Thyroid gland (tissue), 4 donors: ENCODE data around the gene WRAP73. TPM values are rescaled to one million over a fixed set of nuclear protein-coding genes. Genes with fewer than 3 reads are reported as not detected.
A peak's percentile ranks its signal among the peaks of the same experiment; 100 is the strongest.

ENCODE experiments used
- DNase-seq, 2 donors: peaks; one replicate each; pipeline ENCODE4 v3.0.0-alpha.2; 2019
- H3K27ac ChIP-seq, 3 donors: fragments of 200-600 bp; sonication (generic); 1 replicate in 2 of 3; 2 replicates in 1 of 3; pipeline ENCODE4 v1.5.1; 2016 to 2019; ENCODE audit warnings: mild to moderate bottlenecking in 1 of 3, moderate library complexity in 1 of 3
- H3K27me3 ChIP-seq: fragments of 200-600 bp; sonication (generic); one replicate; pipeline ENCODE4 v1.5.1; 2019
- H3K36me3 ChIP-seq, 2 donors: fragments of 200-600 bp; sonication (generic); one replicate each; pipeline ENCODE4 v1.5.1; 2016 to 2019
- H3K4me1 ChIP-seq, 2 donors: fragments of 200-600 bp; sonication (generic); one replicate each; pipeline ENCODE4 v1.5.1; 2017 to 2019
- H3K4me3 ChIP-seq, 3 donors: fragments of 200-600 bp; sonication (generic); replicated peaks in 1 of 3; 1 replicate in 2 of 3; 2 replicates in 1 of 3; pipeline ENCODE4 v1.5.1; 2016; ENCODE audit warnings: mild to moderate bottlenecking in 1 of 3
- H3K9me3 ChIP-seq: fragments of 200-600 bp; sonication (generic); one replicate; pipeline ENCODE4 v1.5.1; 2017
- CTCF ChIP-seq, 6 experiments: fragments of 200-600 bp in 3 of 6; fragments of 450-650 bp in 3 of 6; sonication (generic) in 3 of 6; IDR thresholded peaks; one replicate each; pipeline ENCODE4 v1.5.1; 2016 to 2019; ENCODE audit warnings: antibody characterized with exemption in 6 of 6, mild to moderate bottlenecking in 2 of 6, inconsistent platforms in 1 of 6, moderate library complexity in 1 of 6
- POLR2A ChIP-seq, 2 donors: fragments of 450-650 bp; IDR thresholded peaks; one replicate each; pipeline ENCODE4 v1.6.1; 2017; ENCODE audit warnings: antibody characterized with exemption in 2 of 2, mild to moderate bottlenecking in 2 of 2, moderate library complexity in 1 of 2
- WGBS, 2 donors: methylation state at CpG; one replicate each; pipeline ENCODE4 v1.1.5; 2017; 5-methylcytosine and 5-hydroxymethylcytosine counted together
- intact Hi-C: fragments of 100-400 bp; cut with DNase I; formaldehyde crosslinking; loops from one replicate; pipeline ENCODE4 v1.15.1; 2023
- total RNA-seq, 4 donors: library from RNA; depleted of rRNA; stranded (reverse); fragments of >200 nt; gene quantifications; one replicate each; pipeline ENCODE4 v1.2.3, GENCODE V29; 2016

The WRAP73 gene
- total RNA-seq, 4 donors from 2014 or later, result 18.5 to 44.0 (median 21.0) TPM

GRCh38 chr1:3653286-3653618 is 3.3 kb upstream of the WRAP73 start:
- Histone ChIP-seq H3K27ac (no peak overlapping the region), H3K4me1 (peaks cover 31 to 38% of the 10 kb centered on the region in 2 donors), H3K27me3 (peaks cover 17% of the 10 kb centered on the region), H3K9me3 (no peaks in the 10 kb centered on the region), H3K4me3 (no peak overlapping the region), H3K36me3 (no peaks in the 10 kb centered on the region)
- 45 to 69% methylated on average over 4 to 9 of the region's 10 CpGs for WGBS, 2 donors
- intact Hi-C loops, result no loop called here
- no peak for TF ChIP-seq POLR2A (IDR thresholded peaks at IDR 0.05)
- no peak for TF ChIP-seq CTCF (IDR thresholded peaks at IDR 0.05)
- DNase-seq, result no peak

- Histone ChIP-seq H3K27me3 (peaks cover 17% of the 10 kb centered on the region), H3K9me3 (no peaks in the 10 kb centered on the region), H3K36me3 (no peaks in the 10 kb centered on the region), H3K4me1 (peaks cover 31 to 38% of the 10 kb centered on the region in 2 donors), H3K27ac (no peak overlapping the region), H3K4me3 (peak overlapping the region in 1 of 3 donors; percentile 6)
- intact Hi-C loops, result no loop called here
- no peak for DNase-seq
- WGBS, 2 donors, result 0 to 31% methylated on average over 6 to 7 of the region's 68 CpGs
- TF ChIP-seq CTCF (IDR thresholded peaks at IDR 0.05), result no peak
- no peak for TF ChIP-seq POLR2A (IDR thresholded peaks at IDR 0.05)
These were observed 2.8 kb upstream of the WRAP73 start for GRCh38 chr1:3652548-3653285.

- peaks cover 31 to 38% of the 10 kb centered on the region in 2 donors for H3K4me1 ChIP-seq
- no peak within 1 kb of the TSS for H3K27ac ChIP-seq
- peak within 1 kb of the TSS in 1 of 3 donors; percentile 6 for H3K4me3 ChIP-seq
- TF ChIP-seq CTCF (IDR thresholded peaks at IDR 0.05) (no peak), POLR2A (IDR thresholded peaks at IDR 0.05) (no peak)
- DNase-seq, result peak in 1 of 2 donors; percentile 41
- H3K9me3 ChIP-seq, result no peaks in the 10 kb centered on the region
- peaks cover 17% of the 10 kb centered on the region for H3K27me3 ChIP-seq
- WGBS, 2 donors, result 0 to 10% methylated on average over 6 to 20 of the region's 80 CpGs
- intact Hi-C loops, result no loop called here
- H3K36me3 ChIP-seq, result peaks cover 0 to under 1% of the 10 kb centered on the region in 2 donors
These were observed 2.1 kb upstream of the WRAP73 start, which contains the start of gene TP73 for GRCh38 chr1:3651930-3652547. Gene TP73 (plus strand): TSS chr1:3652516. CDS start chr1:3682366, 29,850 bp downstream.

GRCh38 chr1:3651026-3651929 is 1.4 kb upstream of the WRAP73 start:
- intact Hi-C loops, result no loop called here
- peaks cover 31 to 38% of the 10 kb centered on the region in 2 donors for H3K4me1 ChIP-seq
- peaks cover 2 to 5% of the 10 kb centered on the region in 2 donors for H3K36me3 ChIP-seq
- H3K9me3 ChIP-seq, result no peaks in the 10 kb centered on the region
- WGBS, 2 donors, result 5 to 12% methylated on average over 19 to 28 of the region's 83 CpGs
- H3K27ac ChIP-seq, result no peak overlapping the region
- DNase-seq, result no peak
- TF ChIP-seq POLR2A (IDR thresholded peaks at IDR 0.05) (no peak), CTCF (IDR thresholded peaks at IDR 0.05) (no peak)
- peaks cover 17% of the 10 kb centered on the region for H3K27me3 ChIP-seq
- H3K4me3 ChIP-seq, result no peak overlapping the region
